Mucosa of descending colon (tissue), 3 donors: ENCODE data around the gene ACOXL. TPM values are rescaled to one million over a fixed set of nuclear protein-coding genes. Genes with fewer than 3 reads are reported as not detected.

ENCODE experiments used
- ATAC-seq: fragments of 200-7000 bp; cut with Tn5 transposase; one replicate; pipeline ENCODE4 v1.9.1; 2020; ENCODE audit warnings: mild to moderate bottlenecking, moderate library complexity
- DNase-seq, 3 donors: peaks; one replicate each; pipeline ENCODE4 v3.0.0-alpha.2; 2020
- H3K36me3 ChIP-seq: fragments of 200-600 bp; one replicate; pipeline ENCODE4 v1.8.0; 2021; ENCODE audit warnings: low read depth, mild to moderate bottlenecking
- H3K4me1 ChIP-seq: fragments of 200-600 bp; one replicate; pipeline ENCODE4 v1.8.0; 2021; ENCODE audit warnings: low read depth, mild to moderate bottlenecking
- H3K4me3 ChIP-seq: fragments of 200-600 bp; one replicate; pipeline ENCODE4 v1.8.0; 2021; ENCODE audit warnings: mild to moderate bottlenecking
- H3K9me3 ChIP-seq: fragments of 200-600 bp; one replicate; pipeline ENCODE4 v1.8.0; 2021; ENCODE audit warnings: mild to moderate bottlenecking
- intact Hi-C, 2 donors: fragments of 100-400 bp; cut with DNase I in 1 of 2; cut with micrococcal nuclease in 1 of 2; formaldehyde crosslinking; loops; one replicate each; pipeline versions ENCODE4 v1.11.0 to v1.11.1; 2022; cut with DNase I, micrococcal nuclease
- total RNA-seq, 3 donors: library from RNA; stranded (reverse); fragmentation: NEBNext Ultra II Directional in 2 of 3; extraction: Animal tissue kit (Norgen Biotek cat#: 25700) in 2 of 3; gene quantifications; one replicate each; pipeline versions ENCODE4 v1.2.1 to v1.2.4, GENCODE V29; 2021 to 2023
- TF ChIP-seq, protein P1 (sequence below): fragments of 200-600 bp; IDR thresholded peaks from one replicate; pipeline ENCODE4 v1.8.0; 2022; ENCODE audit warnings: antibody characterized with exemption, mild to moderate bottlenecking
- donor health status: DM: no; HTN: no; CAD: no; lungs with moderate emphysema.
- donor health status: DM: no; HTN: no; CAD: no.
- donor health status: DM: no; HTN: yes; CAD: no.

Gene ACOXL
- total RNA-seq, 3 donors from 2014 or later, result 0.51 to 1.2 (median 0.87) TPM

DNA sequence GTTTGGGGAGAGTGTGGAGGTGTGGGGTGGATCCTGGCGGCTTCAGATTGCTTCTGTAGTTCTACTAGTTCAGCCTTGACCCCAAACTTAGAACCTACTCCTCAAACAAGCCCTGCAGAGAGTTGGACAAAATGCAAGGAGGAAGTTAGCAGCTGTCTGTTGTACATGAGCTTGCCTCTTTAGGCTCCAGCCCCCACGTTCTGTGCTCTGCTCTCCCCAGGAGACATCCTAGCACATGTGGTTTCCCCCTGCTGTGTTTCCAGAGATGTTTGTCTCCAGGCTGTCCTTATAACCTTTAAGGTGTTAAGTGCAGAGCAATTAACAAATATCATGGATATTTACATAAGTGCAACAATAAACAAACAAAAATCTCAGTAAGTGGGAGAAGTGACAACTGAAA, 111.1 kb downstream of the ACOXL start:
- H3K4me1 ChIP-seq, result no peaks in the 10 kb centered on the region
- ATAC-seq (no peak), DNase-seq (no peak)
- H3K36me3 ChIP-seq, result no peaks in the 10 kb centered on the region
- H3K9me3 ChIP-seq, result no peaks in the 10 kb centered on the region
- no peak overlapping the region for H3K4me3 ChIP-seq
- TF ChIP-seq, protein P1, sequence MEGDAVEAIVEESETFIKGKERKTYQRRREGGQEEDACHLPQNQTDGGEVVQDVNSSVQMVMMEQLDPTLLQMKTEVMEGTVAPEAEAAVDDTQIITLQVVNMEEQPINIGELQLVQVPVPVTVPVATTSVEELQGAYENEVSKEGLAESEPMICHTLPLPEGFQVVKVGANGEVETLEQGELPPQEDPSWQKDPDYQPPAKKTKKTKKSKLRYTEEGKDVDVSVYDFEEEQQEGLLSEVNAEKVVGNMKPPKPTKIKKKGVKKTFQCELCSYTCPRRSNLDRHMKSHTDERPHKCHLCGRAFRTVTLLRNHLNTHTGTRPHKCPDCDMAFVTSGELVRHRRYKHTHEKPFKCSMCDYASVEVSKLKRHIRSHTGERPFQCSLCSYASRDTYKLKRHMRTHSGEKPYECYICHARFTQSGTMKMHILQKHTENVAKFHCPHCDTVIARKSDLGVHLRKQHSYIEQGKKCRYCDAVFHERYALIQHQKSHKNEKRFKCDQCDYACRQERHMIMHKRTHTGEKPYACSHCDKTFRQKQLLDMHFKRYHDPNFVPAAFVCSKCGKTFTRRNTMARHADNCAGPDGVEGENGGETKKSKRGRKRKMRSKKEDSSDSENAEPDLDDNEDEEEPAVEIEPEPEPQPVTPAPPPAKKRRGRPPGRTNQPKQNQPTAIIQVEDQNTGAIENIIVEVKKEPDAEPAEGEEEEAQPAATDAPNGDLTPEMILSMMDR, result no peak
- intact Hi-C loops, result no loop called here

- no peaks in the 10 kb centered on the region for H3K9me3 ChIP-seq
- H3K4me1 ChIP-seq, result no peaks in the 10 kb centered on the region
- H3K36me3 ChIP-seq, result no peaks in the 10 kb centered on the region
- TF ChIP-seq, protein P1, result no peak
- ATAC-seq (no peak), DNase-seq (no peak)
- intact Hi-C loops, result no loop called here
- H3K4me3 ChIP-seq, result no peak overlapping the region
Measured at GRCh38 chr2:110843959-110844510, 111.7 kb downstream of the ACOXL start.

DNA sequence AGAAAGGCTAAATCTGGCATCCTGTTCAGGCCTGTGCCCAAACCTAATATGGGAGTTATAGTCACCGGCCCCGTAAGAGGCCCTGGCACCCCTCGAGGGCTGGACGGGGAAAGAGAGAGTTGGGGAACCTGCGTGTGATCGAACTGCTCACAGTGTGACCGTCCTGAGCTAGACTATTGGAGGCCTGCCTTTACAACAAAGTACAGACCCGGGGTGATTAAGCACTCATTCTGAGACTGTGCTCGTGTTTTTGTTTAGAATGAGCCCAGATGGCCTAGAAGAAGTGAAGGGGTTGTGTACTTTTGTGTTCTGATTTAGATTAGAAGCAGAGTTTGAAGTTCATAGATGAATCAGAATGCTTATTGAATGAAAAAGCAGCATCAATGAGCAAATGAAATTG, 115.3 kb downstream of the ACOXL start:
- DNase-seq, result no peak
- intact Hi-C loops, result no loop called here
- no peak overlapping the region for H3K4me3 ChIP-seq

GRCh38 chr2:110848071-110848470, 115.7 kb downstream of the ACOXL start:
- Histone ChIP-seq H3K9me3 (no peaks in the 10 kb centered on the region), H3K4me1 (no peaks in the 10 kb centered on the region), H3K36me3 (no peaks in the 10 kb centered on the region), H3K4me3 (no peak overlapping the region)
- DNase-seq (no peak), ATAC-seq (no peak)
- intact Hi-C loops, result no loop called here
- TF ChIP-seq, protein P1, result no peak

More for the DNA sequence above, 115.3 kb downstream of the ACOXL start:
- no peaks in the 10 kb centered on the region for H3K9me3 ChIP-seq
- no peaks in the 10 kb centered on the region for H3K36me3 ChIP-seq
- TF ChIP-seq, protein P1, result no peak
- no peak for ATAC-seq
- H3K4me1 ChIP-seq, result no peaks in the 10 kb centered on the region

GRCh38 chr2:110848519-110849030, 116.2 kb downstream of the ACOXL start:
- Histone ChIP-seq H3K9me3 (no peaks in the 10 kb centered on the region), H3K4me1 (no peaks in the 10 kb centered on the region), H3K4me3 (no peak overlapping the region), H3K36me3 (no peaks in the 10 kb centered on the region)
- intact Hi-C loops, result no loop called here
- DNase-seq, result no peak
- ATAC-seq, result no peak
- TF ChIP-seq, protein P1, result no peak

GRCh38 chr2:110851531-110851930, 119.2 kb downstream of the ACOXL start:
- ATAC-seq (no peak), DNase-seq (no peak)
- TF ChIP-seq, protein P1, result no peak
- no peak overlapping the region for H3K4me3 ChIP-seq
- intact Hi-C loops, result no loop called here
- H3K9me3 ChIP-seq, result no peaks in the 10 kb centered on the region
- H3K4me1 ChIP-seq, result no peaks in the 10 kb centered on the region
- H3K36me3 ChIP-seq, result no peaks in the 10 kb centered on the region
